G401 (cell line): Measurements from ENCODE around the gene ANGPTL1. TPM values are rescaled to one million over a fixed set of nuclear protein-coding genes. Genes with fewer than 3 reads are reported as not detected.
"Not testable (repeated sequence)": the region's sequence is repeated elsewhere in the genome, so short reads cannot be mapped to it uniquely, and the experiment has no call there.

ENCODE experiments used
- DNase-seq: peaks from one replicate; pipeline ENCODE4 v3.0.0-alpha.2; 2015; ENCODE audit warnings: low spot score
- in situ Hi-C: cut with HindIII; loops from 2 replicates; pipeline ENCODE4 v1.10.0; 2016; ENCODE audit warnings: low sequenced_read_pairs, mixed read lengths
- total RNA-seq: library from RNA; depleted of rRNA; stranded (reverse); fragments of >200 nt; shearing (Covaris generic); gene quantifications from 2 replicates; pipeline ENCODE4 v1.2.3, GENCODE V29; 2014

ANGPTL1 gene
- total RNA-seq, 1 experiment from 2014 or later, result not detected

DNA sequence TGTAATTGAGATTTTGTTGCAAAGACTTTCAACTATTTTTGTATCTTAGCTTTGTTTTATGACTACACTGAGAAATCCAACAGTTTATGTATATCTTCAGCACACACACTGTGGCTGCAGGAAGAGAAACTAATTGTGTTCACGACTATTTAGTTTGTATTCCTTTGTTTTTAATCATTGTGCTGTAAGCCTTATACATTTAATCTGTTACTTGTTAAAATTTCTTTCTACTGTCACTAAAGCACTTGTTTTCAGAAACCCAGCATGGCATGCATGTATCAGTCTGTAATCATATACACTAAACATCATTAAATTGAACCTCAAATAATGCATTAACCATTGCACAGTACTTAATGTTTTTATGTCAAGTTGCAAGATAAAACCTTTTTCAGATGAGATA lies 656 bp downstream of the ANGPTL1 start:
- no peak for DNase-seq
- in situ Hi-C loops, result no loop called here

DNA sequence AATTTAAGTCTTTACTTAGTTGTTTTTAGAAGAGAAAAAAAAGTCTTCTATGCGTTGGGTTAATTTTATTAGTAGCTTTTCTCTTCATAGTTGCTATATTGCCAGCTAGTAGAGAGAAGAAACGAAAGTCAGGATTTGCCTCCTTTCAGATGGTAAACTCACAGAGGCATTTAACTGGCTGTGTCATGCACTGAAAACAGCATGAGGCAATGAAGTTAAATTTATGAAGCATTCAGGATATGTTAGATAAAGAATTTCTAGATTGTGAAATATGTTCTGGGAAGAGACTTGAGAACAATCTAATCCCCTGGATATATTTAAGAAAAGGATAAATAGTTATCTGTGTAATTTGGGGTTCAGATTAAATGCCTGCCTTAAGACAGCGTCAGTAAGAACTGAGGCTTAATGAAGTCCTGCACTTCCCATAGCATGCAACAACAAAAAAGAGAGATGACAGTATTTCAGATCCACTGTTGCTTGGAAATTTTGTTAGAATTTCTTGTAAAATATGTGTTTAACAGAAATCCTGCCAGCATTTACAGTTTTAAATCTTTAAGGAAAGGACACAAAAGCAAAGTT lies 1.7 kb downstream of the ANGPTL1 start:
- in situ Hi-C loops, result no loop called here
- DNase-seq, result no peak

DNA sequence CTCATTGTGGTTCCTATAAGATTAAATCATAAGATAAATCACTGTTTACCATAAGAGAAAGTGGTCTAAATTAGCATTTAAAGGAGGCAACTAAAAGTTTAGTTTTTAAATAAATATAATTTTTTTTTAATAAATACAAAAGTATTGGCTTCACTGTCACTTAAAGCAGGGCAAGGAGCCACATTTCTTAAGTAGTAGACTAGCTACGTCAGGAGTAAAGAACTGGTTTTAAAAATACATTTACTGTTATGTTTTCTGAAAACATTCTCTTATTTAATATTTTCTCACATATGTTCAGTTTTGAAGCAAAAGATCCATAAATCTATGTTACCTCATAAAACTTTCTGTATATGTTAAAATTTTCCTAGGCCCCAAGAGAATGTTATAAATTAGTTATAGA lies 2.2 kb downstream of the ANGPTL1 start:
- DNase-seq, result no peak
- in situ Hi-C loops, result no loop called here

DNA sequence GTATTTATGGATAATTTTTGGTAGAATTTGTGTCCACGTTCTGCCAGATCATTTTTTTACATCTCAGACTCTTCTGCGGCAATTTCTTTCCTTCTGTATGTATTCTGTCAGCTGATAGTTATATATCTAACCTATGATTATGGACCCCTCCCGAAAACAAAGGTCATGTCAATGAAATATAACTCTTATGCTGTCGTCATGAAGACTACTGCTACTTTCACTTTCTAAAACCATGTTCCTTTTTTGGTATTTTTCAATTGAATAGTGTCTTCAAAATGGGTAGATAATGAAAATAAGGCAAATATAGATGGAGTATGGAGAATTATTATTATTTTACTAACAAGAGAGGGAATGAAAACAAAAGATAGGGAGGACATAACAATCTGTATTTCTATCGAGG lies 3.2 kb downstream of the ANGPTL1 start:
- in situ Hi-C loops, result no loop called here
- DNase-seq, result no peak

DNA sequence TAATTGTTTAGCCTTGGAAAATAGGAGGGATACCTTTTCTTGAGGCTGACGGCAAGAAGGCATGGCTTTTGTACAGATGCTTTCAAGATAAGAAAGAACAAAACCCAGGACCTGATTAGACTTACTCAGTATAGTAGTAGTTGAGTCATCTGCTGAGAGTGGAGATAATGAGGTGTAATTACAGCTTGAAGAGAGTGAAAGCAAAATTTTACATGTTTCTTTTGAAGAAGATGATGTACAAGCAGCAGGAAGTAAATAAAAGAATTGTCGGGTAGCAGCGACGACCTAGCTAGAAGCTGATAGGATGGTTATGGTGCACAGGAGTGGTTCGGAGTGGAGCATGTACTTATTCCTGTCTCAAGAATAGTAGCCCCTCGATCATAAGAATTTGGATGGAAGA lies 6.6 kb downstream of the ANGPTL1 start:
- no peak for DNase-seq
- in situ Hi-C loops, result no loop called here

DNA sequence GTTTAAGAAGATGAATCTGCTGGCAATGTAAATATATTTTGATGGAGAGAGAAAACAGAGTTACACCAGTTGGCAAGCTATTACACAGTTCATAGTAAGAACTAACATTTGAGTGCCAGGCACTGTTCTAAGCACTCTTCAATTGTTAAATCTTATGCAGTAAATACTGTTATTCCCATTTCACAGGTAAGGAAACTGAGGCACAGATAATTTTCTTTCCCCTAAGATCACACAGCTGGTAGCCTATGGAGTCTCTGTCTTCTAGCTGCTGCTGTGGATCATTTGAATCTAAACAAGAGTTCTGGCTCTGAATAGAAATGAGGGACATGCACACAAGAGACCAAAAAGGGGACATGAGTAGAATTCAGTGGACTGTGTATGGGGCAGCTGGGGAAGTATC lies 8.0 kb downstream of the ANGPTL1 start:
- in situ Hi-C loops, result no loop called here
- no peak for DNase-seq

DNA sequence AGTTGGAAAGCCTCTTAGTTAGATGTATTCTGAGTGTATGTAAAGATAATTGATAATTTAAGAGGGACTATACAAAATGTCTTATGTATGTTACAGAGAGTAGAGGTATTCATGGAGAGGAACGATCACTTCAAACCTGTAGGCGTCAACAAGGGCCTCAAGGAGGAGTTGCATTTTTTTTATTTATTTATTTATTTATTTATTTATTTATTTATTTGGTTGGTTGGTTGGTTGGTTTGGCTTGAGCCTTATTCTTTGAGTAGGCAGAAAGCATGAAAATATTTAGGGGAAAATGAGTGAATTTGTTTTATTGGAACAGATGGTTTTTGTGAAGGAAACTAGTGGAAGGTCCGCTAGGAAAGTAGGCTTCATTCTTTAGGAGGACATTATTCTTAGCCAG lies 8.5 kb downstream of the ANGPTL1 start:
- DNase-seq, result no peak
- in situ Hi-C loops, result no loop called here

- DNase-seq, result no peak
- in situ Hi-C loops, result no loop called here
Measured at GRCh38 chr1:178857126-178857525, 13.8 kb downstream of the ANGPTL1 start.

DNA sequence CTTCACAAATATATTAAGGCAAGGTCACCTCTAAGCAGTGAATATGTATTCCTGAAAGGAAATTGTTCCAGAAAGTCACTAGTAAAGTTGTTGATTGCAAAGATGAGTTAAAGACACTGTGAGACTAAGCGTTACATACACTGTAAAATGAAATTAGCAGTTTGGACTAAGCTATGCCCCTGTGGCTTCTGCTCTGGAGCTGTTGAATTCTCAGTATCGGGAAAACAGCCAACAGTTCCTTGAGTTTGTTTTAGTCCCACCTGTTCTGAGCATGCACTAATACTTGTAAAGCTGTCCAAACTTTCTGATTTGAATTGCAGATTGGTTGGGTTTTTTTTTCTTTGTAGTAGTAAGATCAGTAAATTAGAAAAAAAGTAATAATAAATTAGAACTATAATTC lies 21.0 kb downstream of the ANGPTL1 start:
- in situ Hi-C loops, result no loop called here
- DNase-seq, result peak; percentile 27

DNA sequence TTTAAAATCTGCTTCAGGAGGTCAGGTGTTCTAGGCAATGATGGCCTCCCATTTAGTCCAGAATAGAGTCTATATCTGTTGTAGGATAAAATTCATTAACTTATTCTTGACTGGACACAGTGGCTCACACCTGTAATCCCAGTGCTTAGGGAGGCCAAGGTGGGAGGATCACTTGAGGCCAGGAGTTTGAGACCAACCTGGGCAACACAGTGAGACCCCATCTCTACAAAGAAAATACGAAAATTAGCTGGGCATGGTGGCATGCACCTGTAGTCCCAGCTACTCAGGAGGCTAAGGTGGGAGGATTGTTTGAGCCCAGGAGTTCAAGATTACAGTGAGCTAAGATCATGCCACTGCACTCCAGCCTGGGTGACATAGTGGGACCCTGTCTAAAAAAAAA lies 23.0 kb downstream of the ANGPTL1 start:
- DNase-seq, in situ Hi-C loops: not testable (repeated sequence)

- in situ Hi-C loops, result no loop called here
- no peak for DNase-seq
Measured at GRCh38 chr1:178847396-178847849, 23.5 kb downstream of the ANGPTL1 start.

DNA sequence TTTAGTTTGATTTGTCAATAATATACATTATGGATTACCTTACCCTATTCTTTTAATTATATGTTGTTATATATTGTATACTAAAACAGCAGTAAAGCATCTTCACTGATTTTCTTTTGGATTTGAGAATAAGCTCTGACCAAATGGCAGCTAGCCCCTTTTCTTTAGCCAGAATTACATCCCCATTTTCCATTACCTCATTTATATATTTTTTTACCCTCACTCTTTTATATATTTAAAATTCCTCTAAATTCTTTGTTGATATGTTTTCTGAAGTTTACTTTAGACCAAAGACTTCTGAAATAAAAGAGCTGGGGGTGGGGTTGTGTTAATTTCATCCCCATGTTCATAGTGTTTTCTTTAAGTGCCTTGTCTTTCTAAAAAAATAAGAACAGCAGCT lies 24.6 kb downstream of the ANGPTL1 start:
- in situ Hi-C loops, result no loop called here
- no peak for DNase-seq

- in situ Hi-C loops, result no loop called here
- no peak for DNase-seq
Measured at GRCh38 chr1:178844436-178844835, 26.4 kb downstream of the ANGPTL1 start.

DNA sequence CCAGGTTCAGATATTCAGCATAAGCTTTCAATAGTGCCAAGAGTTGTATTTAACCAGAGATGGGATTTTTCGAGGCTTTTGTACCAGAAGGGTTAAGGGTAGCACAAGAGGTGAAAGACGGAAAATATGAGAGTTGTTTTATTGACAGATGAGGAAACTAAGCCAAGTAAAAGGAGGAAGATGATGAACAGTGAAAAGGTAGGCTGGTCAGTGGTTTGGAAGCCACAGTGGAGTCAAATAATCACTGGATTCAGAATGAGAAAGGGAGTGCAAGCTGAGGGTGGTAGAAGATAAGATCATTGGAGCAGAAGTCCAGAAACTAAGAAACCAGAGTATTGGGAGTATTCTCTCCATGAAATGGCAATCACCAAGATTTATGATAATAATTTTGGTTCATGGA lies 45.7 kb downstream of the ANGPTL1 start:
- in situ Hi-C loops, result no loop called here
- DNase-seq, result no peak

DNA sequence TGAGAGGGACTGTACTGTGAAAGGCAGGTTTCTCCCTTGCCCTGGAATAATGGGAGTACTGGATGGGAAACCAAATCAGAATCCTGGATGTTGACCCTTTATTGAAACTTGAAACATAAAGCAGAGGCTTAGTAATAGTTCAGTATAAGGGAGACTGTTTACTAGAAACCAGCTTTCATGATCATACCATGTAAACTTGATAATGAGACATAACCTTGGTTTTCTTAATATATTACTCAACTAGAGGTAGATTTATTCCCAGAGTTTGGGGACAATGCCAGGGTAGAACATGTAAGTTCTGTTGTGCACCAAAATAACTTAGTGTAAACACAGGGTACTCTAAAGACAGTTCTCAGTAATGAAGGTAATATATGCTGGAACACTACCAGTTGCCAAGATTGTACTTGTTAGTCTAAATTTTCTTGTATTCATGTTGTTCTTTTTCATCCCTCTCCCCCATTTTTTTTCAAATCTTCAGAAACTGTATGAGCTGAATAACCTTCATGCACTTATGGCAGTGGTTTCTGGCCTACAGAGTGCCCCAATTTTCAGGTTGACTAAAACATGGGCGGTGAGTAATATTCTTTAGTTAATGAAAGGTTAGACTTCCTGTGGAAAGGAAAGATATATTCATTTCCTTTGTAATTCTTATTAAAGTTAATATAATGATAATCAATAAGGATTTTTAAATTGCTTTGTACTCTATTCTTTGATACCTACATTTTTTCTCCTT lies 49.6 kb downstream of the ANGPTL1 start:
- DNase-seq, result no peak
- in situ Hi-C loops, result no loop called here

GRCh38 chr1:178819123-178819522 lies 51.8 kb downstream of the ANGPTL1 start:
- in situ Hi-C loops, result no loop called here
- DNase-seq, result no peak

GRCh38 chr1:178818416-178818815 lies 52.5 kb downstream of the ANGPTL1 start:
- in situ Hi-C loops, result no loop called here
- no peak for DNase-seq

GRCh38 chr1:178810585-178810984 lies 60.3 kb downstream of the ANGPTL1 start:
- in situ Hi-C loops, result no loop called here
- DNase-seq, result no peak

DNA sequence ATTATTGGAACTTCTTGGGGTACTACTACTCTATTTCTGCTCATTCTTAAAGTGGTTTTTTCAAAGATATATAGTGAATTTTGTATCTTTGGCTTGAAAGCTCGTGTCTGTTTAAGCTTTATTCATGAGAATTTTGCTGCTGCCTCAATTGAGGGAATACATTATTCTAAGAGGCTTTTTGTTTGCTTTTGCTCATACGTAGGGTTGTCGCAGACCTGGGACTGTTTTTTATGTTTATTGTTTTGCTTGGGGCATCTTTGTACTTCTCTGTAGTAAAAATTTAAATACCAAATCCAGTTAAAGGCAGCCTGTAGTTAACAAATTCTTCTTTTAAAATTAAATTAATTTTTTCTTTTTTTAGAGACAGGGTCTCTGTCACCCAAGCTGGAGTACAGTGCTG lies 62.3 kb downstream of the ANGPTL1 start:
- in situ Hi-C loops, result no loop called here
- no peak for DNase-seq

GRCh38 chr1:178806665-178807300 lies 64.1 kb downstream of the ANGPTL1 start:
- in situ Hi-C loops, result no loop called here
- DNase-seq, result no peak

GRCh38 chr1:178802873-178803272 lies 68.0 kb downstream of the ANGPTL1 start:
- no peak for DNase-seq
- in situ Hi-C loops, result no loop called here
